CD4-positive, alpha-beta T cell treated with Interleukin-4 for 1 hour (primary cell): Measurements from ENCODE around the gene RRM1.
"Not testable (repeated sequence)": the region's sequence is repeated elsewhere in the genome, so short reads cannot be mapped to it uniquely, and the experiment has no call there.

Source experiments
- DNase-seq, 2 donors: peaks; one replicate each; pipeline ENCODE4 v3.0.0-alpha.2; 2020 to 2022

RRM1 gene

DNA sequence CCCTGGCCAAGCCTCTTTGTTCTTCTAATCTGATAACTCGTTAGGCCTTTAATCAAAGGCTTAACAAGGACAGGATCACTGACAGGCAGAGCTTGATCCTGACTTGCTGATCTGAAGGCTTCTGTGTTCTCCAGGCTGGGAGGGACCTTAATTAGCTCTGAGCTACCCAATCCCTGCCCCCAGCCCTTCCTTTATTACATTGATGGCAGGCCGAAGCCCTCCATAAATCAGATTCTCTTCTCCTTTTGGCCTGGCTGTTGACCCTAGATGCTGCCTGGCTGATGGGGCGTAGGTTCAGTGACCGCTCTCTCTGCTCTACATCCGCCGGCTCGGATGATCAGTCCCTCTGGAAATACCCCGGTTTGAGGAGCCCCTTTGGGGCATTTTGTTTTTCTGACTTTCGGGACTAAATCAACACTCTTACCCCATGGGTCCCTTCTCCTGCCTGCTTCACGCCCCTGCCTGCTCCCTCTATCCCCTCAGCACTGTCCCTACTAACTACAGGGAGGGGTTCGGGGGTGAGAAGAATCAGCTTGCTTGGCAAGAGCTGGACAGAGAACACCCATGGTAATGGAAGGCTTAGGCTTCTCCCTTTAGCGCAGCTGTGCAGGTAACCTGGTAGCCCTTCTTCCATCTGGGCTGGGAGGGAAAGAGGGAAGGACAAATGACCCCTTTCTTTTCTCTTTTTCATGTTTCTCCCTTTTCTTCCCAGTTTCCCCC, 10.0 kb upstream of the RRM1 start:
- no peak for DNase-seq

DNA sequence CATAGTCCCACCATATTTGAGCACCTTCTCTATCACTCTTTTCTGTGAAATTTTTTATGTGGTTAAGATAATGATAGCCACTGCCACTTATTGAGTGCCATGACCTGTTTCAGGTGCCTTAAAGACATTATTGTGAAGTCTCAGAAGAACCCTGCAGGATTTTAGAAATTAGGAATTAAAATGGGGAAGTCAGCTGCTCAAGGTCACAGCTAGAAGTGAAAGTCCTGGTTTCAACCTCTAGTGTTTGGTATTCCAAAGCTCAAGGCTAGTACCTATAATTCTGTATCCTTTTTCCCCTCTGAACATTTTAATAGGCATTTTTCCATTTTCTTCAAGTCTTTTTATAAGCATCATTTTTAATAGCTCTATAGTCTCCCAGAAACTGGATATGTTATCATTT, 9.0 kb upstream of the RRM1 start:
- DNase-seq, result no peak

DNA sequence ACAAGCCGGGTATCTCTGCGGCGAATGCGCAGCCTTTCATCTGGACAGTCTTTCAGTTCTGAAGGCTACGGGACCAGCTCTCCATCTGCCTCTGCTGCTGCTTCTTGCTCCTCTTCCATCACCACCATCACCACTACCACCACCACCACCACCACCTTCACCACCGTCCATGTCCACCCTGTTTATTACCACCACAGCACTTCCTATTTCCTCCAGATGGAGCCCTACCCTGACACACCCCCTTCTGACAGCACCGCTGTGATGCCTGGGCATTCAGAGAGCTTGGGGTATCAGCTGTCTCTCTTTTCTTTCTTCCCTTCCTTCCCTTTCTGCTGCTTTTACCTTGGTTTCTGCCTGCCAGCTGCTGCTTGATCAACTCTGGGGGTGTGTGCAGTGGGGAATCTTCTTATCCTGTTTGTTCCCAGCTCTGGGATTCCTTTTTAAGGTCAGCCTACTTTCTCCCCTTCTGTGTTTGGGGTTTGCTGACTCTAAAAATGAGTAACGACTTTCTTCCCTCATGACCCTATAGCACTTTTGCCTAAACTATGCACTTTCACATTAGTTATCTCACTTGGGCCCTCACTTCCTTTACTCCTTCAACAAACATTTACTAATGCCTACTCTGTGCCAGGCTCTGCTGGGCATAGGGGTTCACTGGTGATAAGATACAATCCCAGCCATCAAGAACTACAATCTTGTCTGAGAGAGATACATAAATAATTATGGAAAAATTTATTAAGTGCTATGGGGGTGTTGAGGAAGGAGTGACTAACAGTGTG, 7.8 kb upstream of the RRM1 start:
- DNase-seq, result peak; percentile 16 to 19

DNA sequence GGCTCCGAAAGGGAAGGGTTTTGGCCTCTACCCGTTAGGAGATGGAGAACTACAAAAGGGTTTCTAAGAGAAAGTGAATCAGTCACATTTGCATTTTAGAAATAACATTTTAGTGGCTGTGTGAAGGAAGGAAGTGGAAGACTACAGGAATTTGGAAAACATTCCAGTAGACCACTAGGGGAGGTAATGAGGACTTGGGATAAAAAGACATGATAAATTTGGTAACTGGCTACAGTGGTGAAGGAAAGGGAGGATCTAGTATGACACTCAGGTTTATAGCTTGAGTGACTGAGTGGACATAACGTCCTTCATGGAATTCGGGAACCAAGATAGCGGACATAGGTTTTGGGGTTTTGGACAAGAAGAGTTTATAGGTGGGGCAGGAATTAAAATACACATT, 7.0 kb upstream of the RRM1 start:
- DNase-seq, result no peak

DNA sequence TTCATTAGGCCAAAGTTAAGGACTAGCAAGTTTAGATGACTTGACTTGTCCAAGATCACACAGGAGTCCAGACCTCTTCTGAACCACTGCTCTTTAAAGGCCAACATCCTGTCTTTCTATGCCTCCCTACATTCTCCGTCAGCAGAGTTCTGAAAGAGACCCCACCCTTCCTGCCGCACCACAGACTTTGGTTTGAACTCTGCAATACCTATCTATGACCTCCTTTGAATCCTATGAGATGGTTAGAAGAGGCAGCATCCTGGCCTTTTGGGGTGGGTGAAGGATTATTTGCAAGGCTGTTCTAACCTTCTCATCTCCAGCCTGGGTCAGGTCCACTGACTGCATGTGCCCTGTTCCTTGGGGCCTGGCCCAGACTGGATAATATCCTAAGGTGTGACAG, 4.3 kb upstream of the RRM1 start:
- DNase-seq, result peak; percentile 61 to 74

DNA sequence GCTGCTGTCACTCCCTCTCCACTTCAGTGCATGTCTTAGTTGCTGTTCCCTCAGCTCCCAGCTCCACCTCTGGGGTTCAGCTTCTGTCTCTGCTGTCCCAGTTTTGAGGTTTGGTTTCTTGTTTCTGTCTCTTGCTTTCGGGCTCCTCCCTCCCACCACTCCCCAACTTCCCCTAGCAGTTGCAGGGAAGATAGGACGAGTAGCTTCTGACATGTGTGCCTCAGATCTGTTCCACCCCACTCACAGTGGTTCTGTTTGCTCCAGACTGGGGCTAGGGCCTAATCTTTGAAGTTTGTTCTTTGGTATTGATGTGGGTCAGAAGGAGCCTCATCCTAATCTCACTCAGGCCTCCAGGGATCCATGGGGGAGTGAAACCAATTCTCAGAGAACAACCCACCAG, 2.6 kb upstream of the RRM1 start:
- peak; percentile 47 to 59 for DNase-seq

DNA sequence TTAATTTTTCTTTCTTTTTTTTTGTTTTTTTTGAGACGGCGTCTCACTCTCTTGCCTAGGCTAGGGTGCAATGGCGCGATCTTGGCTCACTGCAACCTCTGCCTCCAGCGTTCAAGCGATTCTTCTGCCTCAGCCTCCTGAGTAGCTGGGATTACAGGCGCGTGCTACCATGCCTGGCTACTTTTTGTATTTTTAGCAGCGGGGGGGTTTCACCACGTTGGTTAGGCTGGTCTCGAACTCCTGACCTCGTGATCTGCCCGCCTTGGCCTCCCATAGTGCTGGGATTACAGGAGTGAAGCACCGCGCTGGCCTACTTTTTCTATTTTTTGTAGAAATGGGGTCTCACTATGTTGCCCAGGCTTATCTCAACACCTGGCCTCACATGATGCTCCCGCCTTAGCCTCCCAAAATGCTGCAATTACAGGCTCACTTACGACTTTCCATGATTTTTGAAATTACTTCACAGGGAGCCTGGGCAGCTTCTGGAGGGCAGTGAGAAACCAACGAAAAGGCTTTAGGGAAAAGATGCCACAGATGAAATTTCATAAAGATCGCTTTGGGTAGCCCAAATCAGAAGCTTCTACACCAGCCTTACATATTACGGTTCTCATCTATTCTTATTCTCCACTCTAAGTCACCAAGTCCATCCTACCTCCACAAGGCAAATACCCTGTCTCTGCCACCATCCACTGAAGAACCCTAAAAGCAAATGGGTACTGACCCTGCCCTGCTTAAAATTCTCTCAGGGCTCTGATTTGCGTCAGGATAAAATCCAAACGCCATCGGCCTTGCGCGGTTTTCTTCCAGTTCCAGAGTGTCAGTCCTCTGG, 866 bp upstream of the RRM1 start:
- peak in 1 of 2 donors; percentile 13 for DNase-seq

DNA sequence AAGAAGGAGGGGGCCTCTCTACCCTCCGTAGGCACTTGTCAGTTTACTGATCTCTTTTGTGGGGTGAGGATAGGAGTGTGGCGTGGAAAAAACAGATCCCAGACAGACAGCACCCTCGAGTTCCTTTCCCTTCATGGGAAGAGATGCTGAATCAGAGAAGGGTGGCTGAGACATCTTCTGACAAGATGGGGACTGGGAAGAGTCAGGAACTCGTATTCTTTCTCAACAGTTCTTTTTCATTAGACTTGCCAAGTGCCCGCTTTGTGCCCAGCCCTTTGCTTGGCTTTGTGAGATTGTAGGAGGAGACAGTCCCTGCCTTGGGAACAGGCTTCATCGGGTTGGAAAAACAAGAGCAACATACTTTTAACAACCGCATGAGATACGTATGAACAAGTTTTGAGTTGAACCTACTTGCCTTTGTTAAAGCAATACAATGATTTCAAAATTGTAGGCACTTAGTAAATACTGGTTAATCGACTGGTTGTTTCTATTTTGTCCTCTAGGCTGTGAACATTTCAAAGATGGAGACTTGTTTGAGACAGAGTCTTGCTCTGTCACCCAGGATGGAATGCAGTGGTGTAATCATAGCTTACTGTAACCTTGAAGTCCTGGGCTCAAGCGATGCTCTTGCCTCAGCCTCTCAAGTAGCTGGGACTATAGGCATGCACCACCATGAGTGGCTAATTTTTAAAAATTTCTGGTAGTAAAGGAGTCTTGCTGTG, 1.1 kb downstream of the RRM1 start:
- DNase-seq, result peak in 1 of 2 donors; percentile 35

DNA sequence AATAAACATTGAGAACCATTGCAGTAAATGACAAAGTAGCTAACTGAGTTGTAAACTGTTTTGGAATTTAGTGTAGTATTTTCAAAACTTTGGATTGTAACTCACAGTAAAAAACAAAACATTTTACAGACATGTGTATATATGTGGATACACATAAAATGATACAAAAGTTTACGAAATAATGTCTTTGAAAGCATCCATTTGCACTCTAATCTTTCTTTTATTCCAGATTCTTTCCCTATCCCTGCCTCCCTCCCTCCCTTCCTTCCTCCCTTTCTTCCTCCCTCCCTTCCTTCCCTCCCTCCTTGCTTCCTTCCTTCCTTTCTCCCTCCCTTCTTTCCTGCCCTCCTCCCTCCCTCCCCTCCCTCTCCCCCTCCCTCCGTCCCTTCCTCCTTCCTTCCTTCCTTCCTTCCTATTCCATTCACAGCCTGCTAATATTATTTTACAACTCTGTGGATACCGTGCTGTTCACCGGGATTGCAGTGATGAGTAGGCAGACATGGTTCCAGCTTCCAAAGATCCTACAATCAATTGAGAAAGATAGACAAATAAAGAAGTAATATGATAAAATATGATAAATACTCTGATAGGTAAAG, 3.5 kb downstream of the RRM1 start:
- DNase-seq, result no peak

DNA sequence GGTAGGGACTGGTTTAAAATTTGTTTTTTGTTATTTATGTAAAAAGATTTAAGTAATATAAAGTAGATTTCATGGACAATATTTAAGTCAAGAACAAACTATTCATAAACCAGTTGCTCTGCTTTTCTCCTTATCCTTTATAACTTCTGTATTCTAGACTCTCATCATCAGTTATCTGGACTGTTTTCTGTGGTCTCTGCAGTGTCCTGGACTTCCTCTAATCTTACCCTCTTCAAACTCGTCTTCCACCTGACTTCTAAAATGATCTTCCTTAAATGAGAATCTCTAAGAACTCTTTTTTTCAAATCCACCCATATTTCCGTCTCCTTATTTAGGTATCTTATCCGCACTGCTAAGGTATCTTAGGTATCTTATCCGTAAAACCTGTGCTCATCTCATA, 8.1 kb downstream of the RRM1 start:
- no peak for DNase-seq

DNA sequence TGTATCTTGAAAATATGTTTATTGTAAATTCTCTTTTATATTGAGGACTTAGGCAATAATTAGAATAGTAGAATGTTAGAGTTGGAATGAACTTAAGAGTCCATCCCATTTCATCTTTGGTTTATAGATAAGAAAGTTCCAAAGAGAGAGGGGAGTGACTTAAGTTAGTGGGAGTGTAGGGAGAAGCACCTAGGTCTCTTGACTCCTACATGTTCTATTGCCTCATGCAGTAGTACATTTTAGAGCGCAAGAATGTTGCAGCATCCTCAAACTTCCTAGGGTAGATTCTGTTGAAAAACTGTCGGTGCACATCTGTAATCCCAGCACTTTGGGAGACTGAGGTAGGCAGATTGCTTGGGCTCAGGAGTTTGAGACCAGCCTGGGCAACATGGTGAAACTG, 8.7 kb downstream of the RRM1 start:
- no peak for DNase-seq

DNA sequence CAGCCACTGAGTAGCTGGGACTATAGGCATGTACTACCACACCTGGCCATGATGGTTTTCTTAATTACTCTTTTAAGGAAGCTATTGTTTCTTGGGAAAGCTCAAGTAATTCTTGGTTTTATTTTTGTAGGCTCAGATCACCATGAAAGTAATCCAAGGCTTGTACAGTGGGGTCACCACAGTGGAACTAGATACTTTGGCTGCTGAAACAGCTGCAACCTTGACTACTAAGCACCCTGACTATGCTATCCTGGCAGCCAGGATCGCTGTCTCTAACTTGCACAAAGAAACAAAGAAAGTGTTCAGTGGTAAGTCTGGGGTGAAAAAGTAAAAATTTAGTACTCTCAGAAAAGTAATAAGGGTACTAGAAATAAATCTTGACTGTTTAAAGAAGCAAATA, 11.3 kb downstream of the RRM1 start:
- no peak for DNase-seq

DNA sequence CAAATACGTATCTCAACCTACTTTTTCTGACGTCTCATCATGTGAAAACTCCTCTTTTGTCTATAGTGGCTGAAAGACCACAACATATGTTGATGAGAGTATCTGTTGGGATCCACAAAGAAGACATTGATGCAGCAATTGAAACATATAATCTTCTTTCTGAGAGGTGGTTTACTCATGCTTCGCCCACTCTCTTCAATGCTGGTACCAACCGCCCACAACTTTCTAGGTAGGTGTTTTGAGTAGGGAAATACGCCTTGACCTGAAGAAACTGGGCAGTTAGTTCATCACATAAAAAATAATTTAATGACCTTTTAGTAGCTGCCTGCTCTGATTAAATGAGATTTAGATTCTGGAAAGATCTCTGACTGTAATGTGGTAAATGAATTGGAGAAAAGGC, 17.2 kb downstream of the RRM1 start:
- DNase-seq, result no peak

DNA sequence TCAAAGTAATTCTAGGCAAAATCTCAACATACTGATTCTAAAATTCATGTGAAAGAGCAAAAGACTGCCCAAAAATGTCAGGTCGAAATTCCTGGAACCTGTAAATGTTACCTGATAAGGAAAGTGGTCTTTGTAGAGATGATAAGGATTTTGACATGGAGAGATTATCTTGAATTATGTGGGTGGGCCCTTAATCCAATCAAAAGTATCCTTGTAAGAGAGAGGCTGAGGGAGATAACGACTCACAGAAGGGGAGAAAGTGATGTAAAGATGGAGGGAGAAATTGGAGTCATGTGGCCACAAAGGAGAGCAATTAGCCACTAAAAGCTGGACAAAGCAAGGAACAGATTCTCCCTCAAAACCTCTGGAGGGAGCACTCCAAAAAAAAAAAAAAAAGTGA, 20.5 kb downstream of the RRM1 start:
- DNase-seq, result no peak

DNA sequence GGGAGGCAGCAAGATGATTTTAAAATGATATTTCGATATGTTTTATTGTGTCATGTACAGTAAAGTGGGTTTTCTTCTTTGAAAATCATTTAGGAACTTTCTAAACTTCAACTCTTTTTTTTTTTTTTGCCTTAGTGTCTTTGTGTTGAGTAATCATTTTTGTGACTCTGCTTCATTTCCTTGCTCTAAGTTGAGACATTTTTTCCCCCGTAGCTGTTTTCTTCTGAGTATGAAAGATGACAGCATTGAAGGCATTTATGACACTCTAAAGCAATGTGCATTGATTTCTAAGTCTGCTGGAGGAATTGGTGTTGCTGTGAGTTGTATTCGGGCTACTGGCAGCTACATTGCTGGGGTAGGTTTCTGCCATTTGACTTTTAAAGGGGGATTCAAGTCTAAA, 23.5 kb downstream of the RRM1 start:
- DNase-seq, result no peak

DNA sequence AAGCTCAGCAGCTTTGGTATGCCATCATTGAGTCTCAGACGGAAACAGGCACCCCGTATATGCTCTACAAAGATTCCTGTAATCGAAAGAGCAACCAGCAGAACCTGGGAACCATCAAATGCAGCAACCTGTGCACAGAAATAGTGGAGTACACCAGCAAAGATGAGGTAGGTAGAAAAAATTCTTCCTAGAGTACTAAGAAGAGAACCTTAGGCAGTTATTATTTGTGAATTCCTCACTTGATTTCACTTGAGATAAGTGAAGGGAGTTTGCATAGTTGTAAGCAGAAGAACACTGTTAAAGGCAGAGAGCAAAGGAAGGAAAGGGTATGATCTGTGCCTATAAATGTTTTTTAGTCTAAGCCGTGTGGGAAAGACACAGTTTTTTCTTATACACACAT, 28.6 kb downstream of the RRM1 start:
- no peak for DNase-seq

DNA sequence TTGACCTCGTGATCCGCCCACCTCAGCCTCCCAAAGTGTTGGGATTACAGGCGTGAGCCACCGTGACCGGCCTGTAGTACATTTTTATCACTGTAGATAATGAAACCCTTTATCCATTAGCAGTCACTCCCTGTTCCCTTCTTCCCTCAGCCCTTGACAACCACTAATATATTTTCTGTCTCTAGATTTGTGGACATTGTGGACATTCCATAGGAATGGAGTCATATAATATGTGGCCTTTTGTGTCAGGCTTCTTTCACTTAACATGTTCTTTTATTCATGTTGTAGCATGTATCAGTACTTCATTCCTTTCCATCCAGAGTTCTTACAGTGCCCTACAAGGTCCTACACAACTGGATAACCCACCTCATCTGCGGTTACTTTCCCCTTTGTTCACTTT, 30.5 kb downstream of the RRM1 start:
- DNase-seq, result no peak

DNA sequence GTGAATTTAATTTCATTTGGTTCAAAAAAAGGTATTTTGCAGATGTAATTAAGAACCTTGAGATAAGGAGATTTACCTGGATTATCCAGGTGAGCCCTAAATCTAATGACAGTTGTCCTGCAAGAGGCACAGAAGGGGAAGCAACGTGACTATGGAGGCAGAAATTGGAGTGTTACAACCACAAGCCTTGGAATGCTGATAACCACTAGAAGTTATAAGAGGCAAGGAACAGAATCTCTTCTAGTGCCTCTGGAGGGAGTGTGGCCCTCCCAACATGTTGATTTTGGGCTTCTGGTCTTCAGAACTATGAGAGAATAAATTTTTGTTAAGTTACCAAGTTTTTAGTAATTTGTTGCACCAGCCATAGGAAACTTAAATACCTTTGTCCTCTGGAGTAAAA, 32.8 kb downstream of the RRM1 start:
- no peak for DNase-seq

DNA sequence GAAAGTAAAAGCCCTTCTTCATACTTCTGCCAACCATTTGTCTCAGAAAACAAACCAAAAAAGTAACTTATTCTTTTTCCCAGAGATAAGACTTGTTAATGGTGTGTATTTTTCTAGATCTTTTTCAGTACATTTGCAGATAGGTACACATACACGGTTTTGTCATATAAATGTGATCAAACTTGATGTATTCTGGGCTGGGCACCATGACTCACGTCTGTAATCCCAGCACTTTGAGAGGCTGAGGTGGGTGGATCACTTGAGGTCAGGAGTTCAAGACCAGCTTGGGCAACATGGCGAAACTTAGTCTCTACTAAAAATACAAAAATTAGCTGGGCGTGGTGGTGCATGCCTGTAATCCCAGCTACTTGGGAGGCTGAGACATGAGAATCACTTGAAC, 35.6 kb downstream of the RRM1 start:
- not testable (repeated sequence) for DNase-seq

DNA sequence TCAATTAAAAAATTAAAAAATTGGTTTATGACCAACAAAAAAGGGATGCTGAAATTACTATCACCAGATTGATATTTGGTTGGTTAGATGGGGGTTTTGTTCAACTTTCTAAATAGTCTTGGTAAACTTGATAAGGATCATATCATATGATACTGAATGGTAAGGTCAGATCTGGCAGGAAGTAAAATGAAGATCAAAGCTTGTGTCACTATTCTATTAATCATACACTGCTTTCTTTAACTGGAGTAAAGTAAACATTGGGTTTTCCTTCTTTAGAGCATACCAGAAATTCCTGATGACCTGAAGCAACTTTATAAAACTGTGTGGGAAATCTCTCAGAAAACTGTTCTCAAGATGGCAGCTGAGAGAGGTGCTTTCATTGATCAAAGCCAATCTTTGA, 40.2 kb downstream of the RRM1 start:
- DNase-seq, result no peak

DNA sequence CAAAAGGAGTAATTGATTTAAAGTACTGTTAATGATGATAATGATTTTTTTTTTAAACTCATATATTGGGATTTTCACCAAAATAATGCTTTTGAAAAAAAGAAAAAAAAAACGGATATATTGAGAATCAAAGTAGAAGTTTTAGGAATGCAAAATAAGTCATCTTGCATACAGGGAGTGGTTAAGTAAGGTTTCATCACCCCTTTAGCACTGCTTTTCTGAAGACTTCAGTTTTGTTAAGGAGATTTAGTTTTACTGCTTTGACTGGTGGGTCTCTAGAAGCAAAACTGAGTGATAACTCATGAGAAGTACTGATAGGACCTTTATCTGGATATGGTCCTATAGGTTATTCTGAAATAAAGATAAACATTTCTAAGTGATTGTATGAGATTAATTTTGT, 43.9 kb downstream of the RRM1 start:
- no peak for DNase-seq

DNA sequence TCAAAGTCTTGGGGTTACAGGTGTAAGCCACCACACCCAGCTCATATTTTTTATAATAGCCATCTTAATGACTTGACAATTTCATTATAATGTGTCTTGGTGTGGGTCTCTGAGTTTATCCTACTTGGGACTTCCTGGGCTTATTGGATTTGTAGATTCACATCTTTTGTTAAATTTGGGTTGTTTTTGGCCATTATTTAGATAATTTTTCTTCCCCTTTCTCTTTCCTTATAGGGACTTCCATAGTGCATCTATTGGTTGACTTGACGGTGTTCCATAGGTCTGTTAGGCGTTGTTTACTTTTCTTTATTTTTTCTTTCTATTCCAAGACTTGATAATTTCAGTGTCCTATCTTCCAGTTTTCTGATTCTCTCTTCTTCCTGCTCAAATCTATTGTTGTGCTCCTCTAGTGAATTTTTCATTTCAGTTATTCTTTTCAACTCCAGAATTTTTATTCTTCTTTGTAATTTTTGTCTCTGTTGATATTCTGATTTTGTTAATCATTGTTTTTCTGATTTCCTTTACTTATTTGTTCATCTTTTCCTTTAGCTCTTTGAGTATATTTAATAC, 45.6 kb downstream of the RRM1 start:
- DNase-seq, result no peak
